K562 (cell line): Measurements from ENCODE around the gene PARP1.

ENCODE experiments used
- CC2D1A ChIP-seq: fragments of 450-650 bp; IDR thresholded peaks from 2 replicates; pipeline ENCODE4 v1.6.1; 2017; ENCODE audit warnings: mild to moderate bottlenecking
- CEBPB ChIP-seq: fragments of 450-650 bp; IDR thresholded peaks from 2 replicates; pipeline ENCODE4 v1.6.1; 2016; ENCODE audit warnings: missing genetic modification characterization, missing compliant biosample characterization
- CREM ChIP-seq: IDR thresholded peaks from 2 replicates; pipeline ENCODE4 v1.6.1; 2014; ENCODE audit warnings: antibody characterized with exemption, low read depth
- EGR1 ChIP-seq: fragments of 450-650 bp; conservative IDR thresholded peaks from 2 replicates; pipeline ENCODE4 v1.6.1; 2017; ENCODE audit warnings: mild to moderate bottlenecking
- ELF4 ChIP-seq: fragments of 450-650 bp; formaldehyde crosslinking; IDR thresholded peaks from 2 replicates; pipeline ENCODE4 v1.4.0; 2022; ENCODE audit warnings: missing genetic modification characterization
- HMG20B ChIP-seq: fragments of 250-450 bp; sonication (Bioruptor Pico); IDR thresholded peaks from 2 replicates; pipeline ENCODE4 v1.5.0; 2021; ENCODE audit warnings: mild to moderate bottlenecking
- NFIC ChIP-seq: fragments of 450-650 bp; IDR thresholded peaks from 2 replicates; pipeline ENCODE4 v1.6.1; 2017; ENCODE audit warnings: mild to moderate bottlenecking, inconsistent platforms
- POLR2A ChIP-seq: fragments of 450-650 bp; conservative IDR thresholded peaks from 2 replicates; pipeline ENCODE4 v1.6.1; 2016
- SMARCA5 ChIP-seq: fragments of 450-650 bp; IDR thresholded peaks from 2 replicates; pipeline ENCODE4 v1.6.1; 2016
- SPI1 ChIP-seq: IDR thresholded peaks from 2 replicates; pipeline ENCODE4 v1.6.1; 2011; ENCODE audit warnings: low read depth, low read length, control low read depth, borderline replicate concordance
- ZMIZ1 ChIP-seq, 2 experiments: fragments of 150-350 bp in 1 of 2; IDR thresholded peaks; 2 replicates each; pipeline ENCODE4 v1.6.1; 2012 to 2016; ENCODE audit warnings: low read depth in 2 of 2, low read length in 2 of 2, mild to moderate bottlenecking in 1 of 2, moderate library complexity in 1 of 2
- TF ChIP-seq, protein P1 (sequence below): sonication (generic); formaldehyde crosslinking; IDR thresholded peaks from 2 replicates; pipeline ENCODE4 v1.9.0; 2022; ENCODE audit warnings: mild to moderate bottlenecking, missing genetic modification reagents

DNA sequence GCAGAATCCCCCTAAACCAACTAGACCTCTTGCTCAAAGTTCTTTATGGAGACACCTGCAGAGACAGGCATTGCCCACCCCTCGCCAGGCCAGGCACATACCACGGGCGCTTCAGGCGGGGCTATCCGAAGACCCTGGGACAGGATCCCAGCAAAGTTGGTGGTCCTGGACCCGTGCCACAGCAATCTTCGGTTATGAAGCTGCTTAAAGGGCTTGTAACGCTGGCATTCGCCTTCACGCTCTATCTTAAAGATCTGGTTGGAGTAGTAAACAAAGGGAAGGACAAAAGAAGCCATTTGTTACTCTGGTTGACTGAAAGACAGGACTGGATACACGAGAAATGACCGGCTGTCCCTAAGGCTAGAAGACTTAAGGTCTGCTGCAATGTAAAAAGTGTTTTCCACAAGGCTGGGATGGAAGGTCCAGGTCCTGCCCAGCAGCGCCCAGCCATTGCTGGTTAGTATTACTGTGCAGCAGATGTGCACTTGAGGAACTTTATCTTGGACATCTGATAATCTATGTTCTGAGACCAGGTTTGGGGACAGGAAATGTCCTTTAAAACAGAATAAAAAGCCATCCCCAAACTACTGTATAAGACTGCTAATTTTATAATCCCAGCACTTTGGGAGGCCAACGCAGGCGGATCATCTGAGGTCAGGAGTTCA lies 42.9 kb downstream of the PARP1 start:
- TF ChIP-seq CC2D1A (no peak), ELF4 (CRISPR knock-in tag) (no peak), SMARCA5 (no peak), POLR2A (no peak), CREM (no peak), EGR1 (no peak), SPI1 (no peak), CEBPB (tag) (no peak), HMG20B (CRISPR knock-in tag) (no peak), ZMIZ1 (IDR thresholded peaks at IDR 0.05; ENCODE audit: low read depth in 2 of 2, low read length in 2 of 2) (no peak), NFIC (no peak)
- TF ChIP-seq, protein P1, sequence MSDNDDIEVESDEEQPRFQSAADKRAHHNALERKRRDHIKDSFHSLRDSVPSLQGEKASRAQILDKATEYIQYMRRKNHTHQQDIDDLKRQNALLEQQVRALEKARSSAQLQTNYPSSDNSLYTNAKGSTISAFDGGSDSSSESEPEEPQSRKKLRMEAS (CRISPR knock-in tag) = no peak
